ENCODE measurements around the gene UCK1. TPM values are rescaled to one million over a fixed set of nuclear protein-coding genes. Genes with fewer than 3 reads are reported as not detected.
A peak's percentile ranks its signal among the peaks of the same experiment; 100 is the strongest.

The UCK1 gene
- 8.4 and 11.8 TPM in 2 replicates for total RNA-seq (2012; rRNA removed)

- Histone ChIP-seq H3K4me1 (ENCODE audit: control insufficient read depth, insufficient read depth, low read length) (peaks cover 14% of the 10 kb centered on the region), H3K4me2 (ENCODE audit: low read length) (peak within 1 kb of the TSS; percentile 91), H3K36me3 (ENCODE audit: insufficient read depth, low read length) (peaks cover 24% of the 10 kb centered on the region), H3K4me3 (ENCODE audit: low read length) (peak within 1 kb of the TSS; percentile 78), H3K9ac (ENCODE audit: low read depth, low read length) (peak within 1 kb of the TSS; percentile 92), H3K9me3 (replicated peaks; ENCODE audit: low read length) (no peaks in the 10 kb centered on the region), H3K27me3 (ENCODE audit: control insufficient read depth, insufficient read depth, low read length) (peaks cover 3% of the 10 kb centered on the region)
These were observed at the start of gene UCK1 for GRCh38 chr9:131530920-131531832. TSS of gene UCK1 (minus strand) at chr9:131531263. CDS start at chr9:131531174, 89 bp downstream.

- Histone ChIP-seq H3K4me1 (ENCODE audit: control insufficient read depth, insufficient read depth, low read length) (no peaks in the 10 kb centered on the region), H3K9me3 (replicated peaks; ENCODE audit: low read length) (no peaks in the 10 kb centered on the region), H3K4me3 (ENCODE audit: low read length) (no peak overlapping the region), H3K36me3 (ENCODE audit: insufficient read depth, low read length) (peaks cover 52% of the 10 kb centered on the region), H3K9ac (ENCODE audit: low read depth, low read length) (no peak overlapping the region), H3K27me3 (ENCODE audit: control insufficient read depth, insufficient read depth, low read length) (no peaks in the 10 kb centered on the region), H3K4me2 (ENCODE audit: low read length) (no peak overlapping the region)
These were observed 49.3 kb upstream of the UCK1 start for GRCh38 chr9:131580358-131580757.

GRCh38 chr9:131579789-131580211 lies 48.7 kb upstream of the UCK1 start:
- Histone ChIP-seq H3K27me3 (ENCODE audit: control insufficient read depth, insufficient read depth, low read length) (no peaks in the 10 kb centered on the region), H3K36me3 (ENCODE audit: insufficient read depth, low read length) (peaks cover 49% of the 10 kb centered on the region), H3K9me3 (replicated peaks; ENCODE audit: low read length) (no peaks in the 10 kb centered on the region), H3K9ac (ENCODE audit: low read depth, low read length) (no peak overlapping the region), H3K4me2 (ENCODE audit: low read length) (no peak overlapping the region), H3K4me1 (ENCODE audit: control insufficient read depth, insufficient read depth, low read length) (no peaks in the 10 kb centered on the region), H3K4me3 (ENCODE audit: low read length) (no peak overlapping the region)

- Histone ChIP-seq H3K27me3 (ENCODE audit: control insufficient read depth, insufficient read depth, low read length) (no peaks in the 10 kb centered on the region), H3K4me1 (ENCODE audit: control insufficient read depth, insufficient read depth, low read length) (no peaks in the 10 kb centered on the region), H3K4me3 (ENCODE audit: low read length) (no peak overlapping the region), H3K4me2 (ENCODE audit: low read length) (no peak overlapping the region), H3K9ac (ENCODE audit: low read depth, low read length) (no peak overlapping the region), H3K36me3 (ENCODE audit: insufficient read depth, low read length) (peaks cover 40% of the 10 kb centered on the region), H3K9me3 (replicated peaks; ENCODE audit: low read length) (no peaks in the 10 kb centered on the region)
These were observed 47.9 kb upstream of the UCK1 start for GRCh38 chr9:131578731-131579504.

GRCh38 chr9:131578021-131578420 lies 47.0 kb upstream of the UCK1 start:
- Histone ChIP-seq H3K4me2 (ENCODE audit: low read length) (no peak overlapping the region), H3K4me1 (ENCODE audit: control insufficient read depth, insufficient read depth, low read length) (no peaks in the 10 kb centered on the region), H3K36me3 (ENCODE audit: insufficient read depth, low read length) (peaks cover 38% of the 10 kb centered on the region), H3K27me3 (ENCODE audit: control insufficient read depth, insufficient read depth, low read length) (no peaks in the 10 kb centered on the region), H3K9ac (ENCODE audit: low read depth, low read length) (no peak overlapping the region), H3K9me3 (replicated peaks; ENCODE audit: low read length) (no peaks in the 10 kb centered on the region), H3K4me3 (ENCODE audit: low read length) (no peak overlapping the region)

GRCh38 chr9:131577005-131578000 lies 46.2 kb upstream of the UCK1 start:
- Histone ChIP-seq H3K4me2 (ENCODE audit: low read length) (no peak overlapping the region), H3K4me3 (ENCODE audit: low read length) (no peak overlapping the region), H3K27me3 (ENCODE audit: control insufficient read depth, insufficient read depth, low read length) (no peaks in the 10 kb centered on the region), H3K9me3 (replicated peaks; ENCODE audit: low read length) (no peaks in the 10 kb centered on the region), H3K36me3 (ENCODE audit: insufficient read depth, low read length) (peaks cover 38% of the 10 kb centered on the region), H3K4me1 (ENCODE audit: control insufficient read depth, insufficient read depth, low read length) (no peaks in the 10 kb centered on the region), H3K9ac (ENCODE audit: low read depth, low read length) (no peak overlapping the region)

- H3K4me3 ChIP-seq (ENCODE audit: low read length), result no peak overlapping the region
- H3K4me2 ChIP-seq (ENCODE audit: low read length), result no peak overlapping the region
- no peaks in the 10 kb centered on the region for H3K27me3 ChIP-seq (ENCODE audit: control insufficient read depth, insufficient read depth, low read length)
- H3K36me3 ChIP-seq (ENCODE audit: insufficient read depth, low read length), result peaks cover 31% of the 10 kb centered on the region
- no peak overlapping the region for H3K9ac ChIP-seq (ENCODE audit: low read depth, low read length)
- no peaks in the 10 kb centered on the region for H3K9me3 ChIP-seq (replicated peaks; ENCODE audit: low read length)
- H3K4me1 ChIP-seq (ENCODE audit: control insufficient read depth, insufficient read depth, low read length), result no peaks in the 10 kb centered on the region
These were observed 45.1 kb upstream of the UCK1 start for GRCh38 chr9:131575946-131576853.

GRCh38 chr9:131574730-131575640 lies 43.9 kb upstream of the UCK1 start:
- Histone ChIP-seq H3K9me3 (replicated peaks; ENCODE audit: low read length) (no peaks in the 10 kb centered on the region), H3K4me3 (ENCODE audit: low read length) (no peak overlapping the region), H3K4me2 (ENCODE audit: low read length) (no peak overlapping the region), H3K4me1 (ENCODE audit: control insufficient read depth, insufficient read depth, low read length) (no peaks in the 10 kb centered on the region), H3K9ac (ENCODE audit: low read depth, low read length) (no peak overlapping the region), H3K27me3 (ENCODE audit: control insufficient read depth, insufficient read depth, low read length) (no peaks in the 10 kb centered on the region), H3K36me3 (ENCODE audit: insufficient read depth, low read length) (peaks cover 24% of the 10 kb centered on the region)

- Histone ChIP-seq H3K4me1 (ENCODE audit: control insufficient read depth, insufficient read depth, low read length) (no peaks in the 10 kb centered on the region), H3K4me2 (ENCODE audit: low read length) (no peak overlapping the region), H3K36me3 (ENCODE audit: insufficient read depth, low read length) (peaks cover 5% of the 10 kb centered on the region), H3K4me3 (ENCODE audit: low read length) (no peak overlapping the region), H3K9ac (ENCODE audit: low read depth, low read length) (no peak overlapping the region), H3K27me3 (ENCODE audit: control insufficient read depth, insufficient read depth, low read length) (no peaks in the 10 kb centered on the region), H3K9me3 (replicated peaks; ENCODE audit: low read length) (no peaks in the 10 kb centered on the region)
These were observed 36.8 kb upstream of the UCK1 start for GRCh38 chr9:131567910-131568309.

Measured in skeletal muscle satellite cell (primary cell).